Ureter (tissue), 1 donor: ENCODE results near the gene PLCG2. TPM values are rescaled to one million over a fixed set of nuclear protein-coding genes. Genes with fewer than 3 reads are reported as not detected.
"Not testable (repeated sequence)": the region's sequence is repeated elsewhere in the genome, so short reads cannot be mapped to it uniquely, and the experiment has no call there.

Experiments
- DNase-seq: peaks from one replicate; pipeline ENCODE4 v3.0.0-alpha.2; 2020; ENCODE audit warnings: low spot score
- total RNA-seq: library from RNA; stranded (reverse); gene quantifications from one replicate; pipeline ENCODE4 v1.2.4, GENCODE V29; 2023
- donor health status: DM: yes; HTN: yes; CAD: no.

PLCG2 gene
- total RNA-seq, 1 donor from 2014 or later = 37.6 TPM

GRCh38 chr16:81997738-81998137, 218.6 kb downstream of the PLCG2 start:
- DNase-seq = no peak

GRCh38 chr16:82002831-82003230, 223.7 kb downstream of the PLCG2 start:
- DNase-seq = no peak

GRCh38 chr16:82004601-82005000, 225.5 kb downstream of the PLCG2 start:
- DNase-seq = no peak

GRCh38 chr16:82005027-82005830, 226.1 kb downstream of the PLCG2 start:
- DNase-seq = no peak

GRCh38 chr16:82006036-82006435, 226.9 kb downstream of the PLCG2 start:
- no peak for DNase-seq

GRCh38 chr16:82007189-82007588, 228.1 kb downstream of the PLCG2 start:
- DNase-seq = no peak

GRCh38 chr16:82008957-82009592, 230.0 kb downstream of the PLCG2 start:
- no peak for DNase-seq

GRCh38 chr16:82009789-82010188, 230.7 kb downstream of the PLCG2 start:
- not testable (repeated sequence) for DNase-seq

- no peak for DNase-seq
These were observed 231.6 kb downstream of the PLCG2 start for GRCh38 chr16:82010649-82011048.

- peak; percentile 65 for DNase-seq
These were observed 232.1 kb downstream of the PLCG2 start, which contains the start of gene SDR42E1 for GRCh38 chr16:82011199-82011641. Gene SDR42E1 (minus strand): TSS chr16:82011470. CDS start chr16:82000858, 10,612 bp downstream.

Other genes starting within 250 kb of the PLCG2 start
- 28.3 TPM for gene SDR42E1, start 232.2 kb downstream of the PLCG2 start, total RNA-seq